GM06990 (cell line): Measurements from ENCODE around the gene USF3.

ENCODE experiments used
- DNase-seq: peaks from one replicate; pipeline ENCODE4 v3.0.0-alpha.2; 2011; ENCODE audit not compliant: insufficient read length; ENCODE audit errors: extremely low read depth
- H3K27me3 ChIP-seq: replicated peaks from 2 replicates; pipeline ENCODE4 v1.6.0; 2011; ENCODE audit warnings: low read length; ENCODE audit not compliant: control insufficient read depth, insufficient read depth
- H3K36me3 ChIP-seq: 2 replicates; pipeline ENCODE4 v1.5.1; 2011; ENCODE audit warnings: low read length; ENCODE audit not compliant: control insufficient read depth, insufficient read depth
- H3K4me3 ChIP-seq: replicated peaks from 2 replicates; pipeline ENCODE4 v1.5.1; 2011; ENCODE audit warnings: low read depth, mild to moderate bottlenecking, control low read depth, low read length
- TF ChIP-seq, protein P1 (sequence below): IDR thresholded peaks from 2 replicates; pipeline ENCODE4 v1.5.1; 2011; ENCODE audit warnings: low read length, control low read depth, mild to moderate bottlenecking, inconsistent platforms; ENCODE audit not compliant: insufficient read depth, poor library complexity, severe bottlenecking

Gene USF3

DNA sequence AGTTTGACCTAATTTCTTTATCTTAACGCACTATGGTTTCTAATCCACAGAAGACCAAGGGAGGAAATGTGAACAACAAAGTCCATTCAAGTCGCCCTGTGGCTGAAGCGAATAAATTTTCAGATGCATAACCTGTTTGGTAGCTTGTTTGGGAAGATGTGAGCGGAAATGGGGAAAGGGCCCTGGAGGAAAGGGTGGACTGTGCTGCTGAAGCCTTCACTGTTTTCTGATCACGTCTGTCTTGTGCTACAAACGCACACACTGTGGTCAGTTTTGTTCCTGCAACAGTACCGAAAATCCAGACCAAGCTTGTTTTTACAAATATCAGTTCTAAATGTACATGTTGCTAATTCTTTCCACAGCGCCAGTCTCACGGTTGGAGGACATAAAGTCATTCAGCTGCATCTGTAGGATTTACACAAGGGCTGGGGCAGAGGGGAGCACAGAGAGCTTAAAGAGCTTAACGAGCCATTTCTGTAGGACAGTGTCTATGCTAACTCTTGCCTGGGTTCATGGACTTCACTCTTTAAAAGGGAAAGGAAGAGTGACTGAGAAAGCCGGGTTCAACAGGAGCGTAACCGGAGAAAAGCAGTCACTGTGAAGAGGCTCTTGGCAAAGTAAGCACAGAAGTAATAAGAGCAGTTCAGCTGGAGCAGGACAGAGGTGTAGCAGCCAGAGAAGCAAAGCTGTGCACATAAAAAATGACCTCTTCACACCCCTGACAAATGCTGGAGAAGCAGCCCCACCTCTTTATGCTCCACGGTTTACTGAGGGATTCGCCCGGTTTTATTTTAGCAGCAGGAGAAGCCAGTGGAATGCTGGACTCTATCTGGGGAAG is 66.6 kb downstream of the USF3 start:
- no peak for DNase-seq

DNA sequence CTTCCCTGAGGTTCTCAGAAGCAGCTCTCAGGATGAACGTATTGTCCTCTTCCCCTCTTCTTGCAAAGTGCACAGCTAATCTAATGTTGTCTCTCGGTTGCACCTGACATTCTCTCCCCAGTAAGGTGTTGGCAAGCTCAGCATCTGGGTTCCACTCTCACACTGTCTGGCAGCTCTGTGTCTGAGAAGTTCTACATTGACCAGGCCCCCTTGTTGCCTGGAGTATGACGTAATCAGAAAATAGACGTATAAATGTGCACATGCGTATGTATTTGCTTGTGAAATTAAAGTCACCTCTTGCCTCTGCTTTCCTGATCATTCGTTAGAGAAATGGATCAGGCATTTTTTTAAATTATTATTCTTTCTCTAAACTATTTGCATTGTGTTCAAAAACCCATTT is 67.7 kb downstream of the USF3 start:
- no peaks in the 10 kb centered on the region for H3K27me3 ChIP-seq
- TF ChIP-seq, protein P1, sequence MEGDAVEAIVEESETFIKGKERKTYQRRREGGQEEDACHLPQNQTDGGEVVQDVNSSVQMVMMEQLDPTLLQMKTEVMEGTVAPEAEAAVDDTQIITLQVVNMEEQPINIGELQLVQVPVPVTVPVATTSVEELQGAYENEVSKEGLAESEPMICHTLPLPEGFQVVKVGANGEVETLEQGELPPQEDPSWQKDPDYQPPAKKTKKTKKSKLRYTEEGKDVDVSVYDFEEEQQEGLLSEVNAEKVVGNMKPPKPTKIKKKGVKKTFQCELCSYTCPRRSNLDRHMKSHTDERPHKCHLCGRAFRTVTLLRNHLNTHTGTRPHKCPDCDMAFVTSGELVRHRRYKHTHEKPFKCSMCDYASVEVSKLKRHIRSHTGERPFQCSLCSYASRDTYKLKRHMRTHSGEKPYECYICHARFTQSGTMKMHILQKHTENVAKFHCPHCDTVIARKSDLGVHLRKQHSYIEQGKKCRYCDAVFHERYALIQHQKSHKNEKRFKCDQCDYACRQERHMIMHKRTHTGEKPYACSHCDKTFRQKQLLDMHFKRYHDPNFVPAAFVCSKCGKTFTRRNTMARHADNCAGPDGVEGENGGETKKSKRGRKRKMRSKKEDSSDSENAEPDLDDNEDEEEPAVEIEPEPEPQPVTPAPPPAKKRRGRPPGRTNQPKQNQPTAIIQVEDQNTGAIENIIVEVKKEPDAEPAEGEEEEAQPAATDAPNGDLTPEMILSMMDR: no peak
- peaks cover 18% of the 10 kb centered on the region for H3K36me3 ChIP-seq
- no peak for DNase-seq
- H3K4me3 ChIP-seq: no peak overlapping the region

More for the DNA sequence above, 66.6 kb downstream of the USF3 start:
- peaks cover 18% of the 10 kb centered on the region for H3K36me3 ChIP-seq
- H3K4me3 ChIP-seq: no peak overlapping the region
- TF ChIP-seq, protein P1: no peak
- H3K27me3 ChIP-seq: no peaks in the 10 kb centered on the region

DNA sequence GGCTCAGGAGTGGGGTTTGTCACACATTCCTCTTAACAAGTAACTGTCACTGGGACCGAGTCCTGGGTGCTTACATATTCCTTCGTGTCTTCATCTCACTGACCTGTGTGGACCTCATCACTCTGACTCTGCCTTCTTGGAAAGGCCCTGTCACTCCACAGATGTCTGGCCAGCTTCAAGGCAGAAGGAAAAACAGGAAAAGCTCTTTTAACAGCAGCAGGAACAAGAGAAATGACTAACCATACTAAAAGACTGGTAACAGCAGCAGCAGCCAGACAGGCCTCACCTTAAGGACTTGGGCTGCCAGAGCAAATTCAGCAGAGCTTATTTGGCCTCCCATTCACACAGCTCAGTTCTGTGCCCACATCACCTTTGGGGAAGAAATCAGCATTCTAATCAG is 68.1 kb downstream of the USF3 start:
- H3K4me3 ChIP-seq: no peak overlapping the region
- no peaks in the 10 kb centered on the region for H3K27me3 ChIP-seq
- H3K36me3 ChIP-seq: peaks cover 20% of the 10 kb centered on the region
- TF ChIP-seq, protein P1: no peak
- no peak for DNase-seq

DNA sequence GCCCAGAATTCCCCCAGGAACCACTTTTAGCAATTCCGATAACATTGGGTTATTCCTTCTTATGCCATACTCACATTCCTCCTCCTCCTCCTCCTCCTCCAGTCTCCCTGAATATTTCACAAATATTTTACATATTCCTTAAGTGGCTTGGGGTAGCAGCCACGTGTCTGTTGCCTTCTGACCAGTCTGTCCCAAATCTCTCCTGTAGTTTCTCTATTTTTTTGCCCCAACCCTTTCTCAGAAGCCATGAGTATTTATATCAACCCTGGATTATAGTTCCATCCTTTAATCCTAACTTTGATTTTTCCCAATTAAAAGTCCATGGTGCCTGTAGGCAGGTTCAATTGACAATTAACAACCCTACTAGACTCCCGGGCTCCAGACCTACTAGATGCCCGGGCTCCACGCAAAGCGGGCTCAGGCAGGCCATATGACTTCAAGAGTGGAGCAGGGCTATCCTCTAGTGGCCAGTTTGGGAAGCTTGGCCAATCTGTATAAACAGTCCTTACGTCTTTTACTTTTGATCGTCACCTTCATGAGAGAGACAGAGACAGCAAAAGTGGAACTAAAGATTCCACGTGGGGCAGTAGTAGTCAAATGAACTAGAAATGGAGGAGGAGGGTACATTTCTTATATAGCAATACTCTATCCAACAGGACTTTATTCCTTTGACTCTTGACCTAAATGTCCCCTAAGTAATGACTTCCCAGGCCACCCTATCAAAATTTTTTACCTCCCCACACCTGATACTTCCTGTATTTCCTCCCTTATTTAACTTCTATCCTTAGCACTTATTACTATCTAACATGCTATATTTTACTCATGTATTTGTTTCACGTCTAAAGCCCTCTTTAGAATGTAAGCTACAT is 69.7 kb downstream of the USF3 start:
- TF ChIP-seq, protein P1: peak; percentile 72
- no peak overlapping the region for H3K4me3 ChIP-seq
- no peaks in the 10 kb centered on the region for H3K27me3 ChIP-seq
- H3K36me3 ChIP-seq: peaks cover 22% of the 10 kb centered on the region
- DNase-seq: no peak

DNA sequence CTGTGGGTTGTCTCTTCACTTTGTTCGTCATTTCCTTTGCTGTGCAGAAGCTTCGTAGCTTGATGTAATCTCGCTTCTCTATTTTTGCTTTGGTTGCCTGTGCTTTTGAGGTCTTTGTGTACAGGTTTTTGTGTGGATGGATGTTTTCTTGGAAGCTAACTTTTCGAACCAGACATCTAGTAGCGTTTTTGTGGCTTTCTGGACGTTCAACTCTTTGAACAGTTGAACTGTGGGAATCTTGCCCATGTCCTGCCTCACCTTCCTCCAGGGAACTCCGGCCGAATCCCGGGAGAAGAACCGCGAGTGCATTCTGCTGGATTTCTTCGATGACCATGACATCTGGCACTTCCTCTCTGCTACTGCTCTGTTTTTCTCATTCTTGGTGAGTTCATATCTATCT is 70.6 kb downstream of the USF3 start:
- Histone ChIP-seq H3K4me3 (no peak overlapping the region), H3K36me3 (peaks cover 22% of the 10 kb centered on the region), H3K27me3 (no peaks in the 10 kb centered on the region)
- no peak for DNase-seq
- TF ChIP-seq, protein P1: no peak
